MM.1S (cell line): Measurements from ENCODE around the gene SMIM13.

Experiments used
- CTCF ChIP-seq: fragments of 300-600 bp; sonication (generic); IDR thresholded peaks from 2 replicates; pipeline ENCODE4 v1.5.1; 2016; ENCODE audit warnings: antibody characterized with exemption, low read length, mixed read lengths
- EZH2phosphoT487 ChIP-seq: fragments of 300-600 bp; sonication (generic); IDR thresholded peaks from 2 replicates; pipeline ENCODE4 v1.6.1; 2018; ENCODE audit warnings: antibody characterized with exemption, low read length

- TF ChIP-seq EZH2phosphoT487 (no peak), CTCF (peak; percentile 24)
Observed at GRCh38 chr6:11093626-11094410, at the start of gene SMIM13.
